Measurements from ENCODE around the gene PDLIM7. TPM values are rescaled to one million over a fixed set of nuclear protein-coding genes. Genes with fewer than 3 reads are reported as not detected.

The PDLIM7 gene
- total and polyA plus RNA-seq, 2 of the 8 experiments (the other 6 are each of a cell fraction or from before 2014, with no cell fraction given) = 67.3 to 94.2 TPM

DNA sequence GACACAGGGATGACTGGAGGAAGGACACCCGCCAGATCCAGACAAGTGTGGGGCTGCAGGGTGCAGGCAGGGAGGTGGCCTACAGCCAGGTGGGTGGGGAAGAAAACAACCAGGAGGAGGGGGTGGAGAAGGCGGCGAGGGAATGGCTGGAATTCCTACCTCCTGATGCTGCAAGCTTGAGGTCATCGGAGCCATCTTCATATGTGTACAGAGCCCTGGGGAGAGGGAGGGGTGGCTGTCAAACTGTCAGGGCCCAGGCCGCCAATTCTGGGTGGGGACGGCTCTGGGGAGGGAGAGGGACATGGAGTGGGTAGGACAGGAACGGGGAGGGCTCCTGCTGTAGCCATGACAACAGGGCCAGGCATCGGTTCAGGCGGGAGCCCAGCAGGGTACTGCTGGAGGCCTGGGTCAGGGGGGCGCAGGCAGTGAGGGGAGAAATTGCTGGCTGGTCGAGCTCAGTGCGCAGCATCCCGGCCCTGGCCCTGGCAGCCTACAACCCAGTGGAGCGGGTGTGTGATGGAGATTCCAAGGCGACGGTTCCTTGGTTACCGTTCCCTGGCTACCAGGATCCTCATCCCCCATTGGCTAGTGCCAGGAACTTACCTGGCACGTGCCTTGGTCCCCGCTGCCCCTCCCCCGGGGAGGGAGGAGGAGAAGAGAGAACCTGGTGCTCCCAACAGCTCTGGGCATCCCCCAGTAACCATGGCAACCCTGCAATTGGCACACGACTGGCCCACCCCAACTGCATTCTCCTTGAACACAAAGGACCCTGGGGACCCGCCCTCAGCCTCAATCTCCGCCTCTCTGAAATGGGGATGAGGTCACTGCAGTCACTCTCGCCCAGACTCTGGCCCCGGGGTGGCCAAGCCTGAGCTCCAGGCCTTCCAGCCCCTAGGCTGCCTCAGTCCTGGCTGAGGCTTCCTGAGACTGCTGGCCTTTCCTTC is 28.4 kb downstream of the PDLIM7 start (continued):
- TF ChIP-seq, protein P1, sequence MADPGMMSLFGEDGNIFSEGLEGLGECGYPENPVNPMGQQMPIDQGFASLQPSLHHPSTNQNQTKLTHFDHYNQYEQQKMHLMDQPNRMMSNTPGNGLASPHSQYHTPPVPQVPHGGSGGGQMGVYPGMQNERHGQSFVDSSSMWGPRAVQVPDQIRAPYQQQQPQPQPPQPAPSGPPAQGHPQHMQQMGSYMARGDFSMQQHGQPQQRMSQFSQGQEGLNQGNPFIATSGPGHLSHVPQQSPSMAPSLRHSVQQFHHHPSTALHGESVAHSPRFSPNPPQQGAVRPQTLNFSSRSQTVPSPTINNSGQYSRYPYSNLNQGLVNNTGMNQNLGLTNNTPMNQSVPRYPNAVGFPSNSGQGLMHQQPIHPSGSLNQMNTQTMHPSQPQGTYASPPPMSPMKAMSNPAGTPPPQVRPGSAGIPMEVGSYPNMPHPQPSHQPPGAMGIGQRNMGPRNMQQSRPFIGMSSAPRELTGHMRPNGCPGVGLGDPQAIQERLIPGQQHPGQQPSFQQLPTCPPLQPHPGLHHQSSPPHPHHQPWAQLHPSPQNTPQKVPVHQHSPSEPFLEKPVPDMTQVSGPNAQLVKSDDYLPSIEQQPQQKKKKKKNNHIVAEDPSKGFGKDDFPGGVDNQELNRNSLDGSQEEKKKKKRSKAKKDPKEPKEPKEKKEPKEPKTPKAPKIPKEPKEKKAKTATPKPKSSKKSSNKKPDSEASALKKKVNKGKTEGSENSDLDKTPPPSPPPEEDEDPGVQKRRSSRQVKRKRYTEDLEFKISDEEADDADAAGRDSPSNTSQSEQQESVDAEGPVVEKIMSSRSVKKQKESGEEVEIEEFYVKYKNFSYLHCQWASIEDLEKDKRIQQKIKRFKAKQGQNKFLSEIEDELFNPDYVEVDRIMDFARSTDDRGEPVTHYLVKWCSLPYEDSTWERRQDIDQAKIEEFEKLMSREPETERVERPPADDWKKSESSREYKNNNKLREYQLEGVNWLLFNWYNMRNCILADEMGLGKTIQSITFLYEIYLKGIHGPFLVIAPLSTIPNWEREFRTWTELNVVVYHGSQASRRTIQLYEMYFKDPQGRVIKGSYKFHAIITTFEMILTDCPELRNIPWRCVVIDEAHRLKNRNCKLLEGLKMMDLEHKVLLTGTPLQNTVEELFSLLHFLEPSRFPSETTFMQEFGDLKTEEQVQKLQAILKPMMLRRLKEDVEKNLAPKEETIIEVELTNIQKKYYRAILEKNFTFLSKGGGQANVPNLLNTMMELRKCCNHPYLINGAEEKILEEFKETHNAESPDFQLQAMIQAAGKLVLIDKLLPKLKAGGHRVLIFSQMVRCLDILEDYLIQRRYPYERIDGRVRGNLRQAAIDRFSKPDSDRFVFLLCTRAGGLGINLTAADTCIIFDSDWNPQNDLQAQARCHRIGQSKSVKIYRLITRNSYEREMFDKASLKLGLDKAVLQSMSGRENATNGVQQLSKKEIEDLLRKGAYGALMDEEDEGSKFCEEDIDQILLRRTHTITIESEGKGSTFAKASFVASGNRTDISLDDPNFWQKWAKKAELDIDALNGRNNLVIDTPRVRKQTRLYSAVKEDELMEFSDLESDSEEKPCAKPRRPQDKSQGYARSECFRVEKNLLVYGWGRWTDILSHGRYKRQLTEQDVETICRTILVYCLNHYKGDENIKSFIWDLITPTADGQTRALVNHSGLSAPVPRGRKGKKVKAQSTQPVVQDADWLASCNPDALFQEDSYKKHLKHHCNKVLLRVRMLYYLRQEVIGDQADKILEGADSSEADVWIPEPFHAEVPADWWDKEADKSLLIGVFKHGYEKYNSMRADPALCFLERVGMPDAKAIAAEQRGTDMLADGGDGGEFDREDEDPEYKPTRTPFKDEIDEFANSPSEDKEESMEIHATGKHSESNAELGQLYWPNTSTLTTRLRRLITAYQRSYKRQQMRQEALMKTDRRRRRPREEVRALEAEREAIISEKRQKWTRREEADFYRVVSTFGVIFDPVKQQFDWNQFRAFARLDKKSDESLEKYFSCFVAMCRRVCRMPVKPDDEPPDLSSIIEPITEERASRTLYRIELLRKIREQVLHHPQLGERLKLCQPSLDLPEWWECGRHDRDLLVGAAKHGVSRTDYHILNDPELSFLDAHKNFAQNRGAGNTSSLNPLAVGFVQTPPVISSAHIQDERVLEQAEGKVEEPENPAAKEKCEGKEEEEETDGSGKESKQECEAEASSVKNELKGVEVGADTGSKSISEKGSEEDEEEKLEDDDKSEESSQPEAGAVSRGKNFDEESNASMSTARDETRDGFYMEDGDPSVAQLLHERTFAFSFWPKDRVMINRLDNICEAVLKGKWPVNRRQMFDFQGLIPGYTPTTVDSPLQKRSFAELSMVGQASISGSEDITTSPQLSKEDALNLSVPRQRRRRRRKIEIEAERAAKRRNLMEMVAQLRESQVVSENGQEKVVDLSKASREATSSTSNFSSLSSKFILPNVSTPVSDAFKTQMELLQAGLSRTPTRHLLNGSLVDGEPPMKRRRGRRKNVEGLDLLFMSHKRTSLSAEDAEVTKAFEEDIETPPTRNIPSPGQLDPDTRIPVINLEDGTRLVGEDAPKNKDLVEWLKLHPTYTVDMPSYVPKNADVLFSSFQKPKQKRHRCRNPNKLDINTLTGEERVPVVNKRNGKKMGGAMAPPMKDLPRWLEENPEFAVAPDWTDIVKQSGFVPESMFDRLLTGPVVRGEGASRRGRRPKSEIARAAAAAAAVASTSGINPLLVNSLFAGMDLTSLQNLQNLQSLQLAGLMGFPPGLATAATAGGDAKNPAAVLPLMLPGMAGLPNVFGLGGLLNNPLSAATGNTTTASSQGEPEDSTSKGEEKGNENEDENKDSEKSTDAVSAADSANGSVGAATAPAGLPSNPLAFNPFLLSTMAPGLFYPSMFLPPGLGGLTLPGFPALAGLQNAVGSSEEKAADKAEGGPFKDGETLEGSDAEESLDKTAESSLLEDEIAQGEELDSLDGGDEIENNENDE (IDR thresholded peaks at IDR 0.05; ENCODE audit: insufficient replicate concordance, low read length) = no peak
- no peak for TF ChIP-seq SRF (IDR thresholded peaks at IDR 0.05; ENCODE audit: low read depth, low read length)
- TF ChIP-seq EZH2 (IDR thresholded peaks at IDR 0.05; ENCODE audit: low read depth, low read length, severe bottlenecking) = no peak
- no peak for TF ChIP-seq MAFK (IDR thresholded peaks at IDR 0.05; ENCODE audit: low read depth, low read length)
- no peak for TF ChIP-seq CBX8 (IDR thresholded peaks at IDR 0.05; ENCODE audit: borderline replicate concordance, low read depth, low read length)
- TF ChIP-seq SIN3A (conservative IDR thresholded peaks at IDR 0.05 in 1 of 2, IDR thresholded peaks at IDR 0.05 in 1 of 2; ENCODE audit: low read depth in 1 of 2, low read length in 2 of 2) = peak; percentile 4 to 66; a peak in 1 of 4 replicates
- TF ChIP-seq PHF8 (conservative IDR thresholded peaks at IDR 0.05; ENCODE audit: low read depth, low read length) = no peak
- TF ChIP-seq KDM1A (IDR thresholded peaks at IDR 0.05; ENCODE audit: borderline replicate concordance, low read length) = peak; percentile 56; the same call in 1 of the 2 replicates

Measured in H1 (cell line).